Stimulated activated effector memory CD8-positive, alpha-beta T cell treated with anti-CD3 and anti-CD28 coated beads, Interleukin-12 subunit alpha, Interleukin-12 subunit beta, amount 100 ng/mL, for 72 hours (primary cell): ENCODE measurements around the gene STYXL2.
A peak's percentile ranks its signal among the peaks of the same experiment; 100 is the strongest.

ENCODE experiments used
- ATAC-seq: fragments of 150-1000 bp; cut with Tn5 transposase; 2 replicates; pipeline ENCODE4 v1.10.0; 2021
- DNase-seq, 2 donors: peaks; one replicate each; pipeline ENCODE4 v3.0.0; 2021 to 2022; ENCODE audit warnings: low spot score in 2 of 2
- H3K27ac Mint-ChIP-seq: one replicate; pipeline ENCODE4 v1.8.0; 2022; ENCODE audit warnings: mild to moderate bottlenecking, mixed read lengths
- H3K36me3 Mint-ChIP-seq: one replicate; pipeline ENCODE4 v1.8.0; 2022; ENCODE audit warnings: mild to moderate bottlenecking, mixed read lengths
- H3K4me1 Mint-ChIP-seq: one replicate; pipeline ENCODE4 v1.8.0; 2022; ENCODE audit warnings: mixed read lengths
- H3K4me3 Mint-ChIP-seq: one replicate; pipeline ENCODE4 v1.8.0; 2022; ENCODE audit warnings: mild to moderate bottlenecking, mixed read lengths
- H3K9me3 Mint-ChIP-seq: one replicate; pipeline ENCODE4 v1.8.0; 2022; ENCODE audit warnings: mixed read lengths

STYXL2 gene

DNA sequence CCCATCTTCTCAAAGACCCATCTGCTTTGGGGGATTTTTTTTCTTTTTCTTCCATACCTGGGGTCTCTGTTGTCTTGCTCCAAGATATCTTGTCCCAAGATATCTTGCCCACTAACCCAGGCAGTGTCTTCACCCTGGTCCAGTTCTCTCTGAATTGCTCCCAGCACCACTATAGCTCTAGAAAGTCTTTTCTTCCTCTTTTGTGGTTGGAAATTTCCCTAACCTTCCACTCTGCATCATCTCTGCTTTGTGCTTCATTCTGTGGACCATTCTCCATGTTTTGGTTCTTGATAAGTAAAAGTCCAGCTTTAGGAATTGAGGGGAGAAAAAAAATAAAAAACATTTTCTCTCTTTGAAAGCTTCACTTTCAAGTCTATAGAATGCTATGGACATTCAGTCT lies 20.9 kb downstream of the STYXL2 start:
- H3K27ac Mint-ChIP-seq = no peak overlapping the region
- H3K36me3 Mint-ChIP-seq = no peaks in the 10 kb centered on the region
- ATAC-seq (no peak), DNase-seq (no peak)
- no peak overlapping the region for H3K4me3 Mint-ChIP-seq
- peaks cover 8% of the 10 kb centered on the region for H3K9me3 Mint-ChIP-seq
- peaks cover 12% of the 10 kb centered on the region for H3K4me1 Mint-ChIP-seq

DNA sequence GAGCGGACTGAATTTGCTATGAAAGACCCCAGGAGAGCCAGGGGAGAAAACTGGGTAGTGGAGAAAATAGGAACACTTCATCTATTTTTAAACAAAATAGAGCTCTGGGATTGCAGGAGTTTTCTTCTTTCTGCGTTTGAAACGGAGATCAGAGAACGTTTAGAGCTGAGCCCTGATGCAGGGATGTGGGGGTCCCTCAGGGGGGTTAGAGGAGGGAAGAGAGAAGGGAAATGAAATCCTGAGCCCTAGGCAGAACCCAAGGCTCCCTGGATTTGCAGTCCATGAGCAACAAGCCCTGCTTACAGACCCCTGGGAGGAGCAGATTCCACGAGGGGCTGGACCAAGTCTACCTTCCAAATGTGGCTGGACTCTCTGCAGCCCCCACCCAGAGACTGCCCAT lies 21.8 kb downstream of the STYXL2 start:
- no peak for DNase-seq
- ATAC-seq = no peak
- Mint-ChIP-seq H3K4me3 (no peak overlapping the region), H3K9me3 (peaks cover 3% of the 10 kb centered on the region), H3K27ac (no peak overlapping the region), H3K36me3 (no peaks in the 10 kb centered on the region), H3K4me1 (peaks cover 3% of the 10 kb centered on the region)

GRCh38 chr1:167116174-167116573 lies 22.3 kb downstream of the STYXL2 start:
- Mint-ChIP-seq H3K9me3 (no peaks in the 10 kb centered on the region), H3K4me3 (no peak overlapping the region), H3K36me3 (no peaks in the 10 kb centered on the region), H3K27ac (no peak overlapping the region), H3K4me1 (peaks cover 2% of the 10 kb centered on the region)
- DNase-seq (no peak), ATAC-seq (no peak)

DNA sequence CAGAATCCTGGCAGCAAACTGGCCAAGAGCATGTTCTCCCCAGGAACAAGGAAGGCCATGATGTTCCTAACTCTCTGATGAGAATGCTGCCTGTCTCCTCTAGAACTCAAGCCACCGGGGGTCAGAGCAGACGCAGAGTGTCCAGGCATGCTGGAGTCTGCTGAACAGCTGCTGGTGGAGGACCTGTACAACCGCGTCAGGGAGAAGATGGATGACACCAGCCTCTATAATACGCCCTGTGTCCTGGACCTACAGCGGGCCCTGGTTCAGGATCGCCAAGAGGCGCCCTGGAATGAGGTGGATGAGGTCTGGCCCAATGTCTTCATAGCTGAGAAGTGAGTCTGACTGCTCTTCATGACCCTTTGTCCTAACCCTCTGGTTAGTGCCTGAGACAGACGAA lies 23.4 kb downstream of the STYXL2 start:
- Mint-ChIP-seq H3K4me1 (peaks cover 6% of the 10 kb centered on the region), H3K27ac (no peak overlapping the region), H3K4me3 (no peak overlapping the region), H3K36me3 (no peaks in the 10 kb centered on the region), H3K9me3 (no peaks in the 10 kb centered on the region)
- DNase-seq = no peak
- no peak for ATAC-seq

- Mint-ChIP-seq H3K4me1 (peaks cover 6% of the 10 kb centered on the region), H3K36me3 (no peaks in the 10 kb centered on the region)
Measured at GRCh38 chr1:167118188-167118587, 24.3 kb downstream of the STYXL2 start.

DNA sequence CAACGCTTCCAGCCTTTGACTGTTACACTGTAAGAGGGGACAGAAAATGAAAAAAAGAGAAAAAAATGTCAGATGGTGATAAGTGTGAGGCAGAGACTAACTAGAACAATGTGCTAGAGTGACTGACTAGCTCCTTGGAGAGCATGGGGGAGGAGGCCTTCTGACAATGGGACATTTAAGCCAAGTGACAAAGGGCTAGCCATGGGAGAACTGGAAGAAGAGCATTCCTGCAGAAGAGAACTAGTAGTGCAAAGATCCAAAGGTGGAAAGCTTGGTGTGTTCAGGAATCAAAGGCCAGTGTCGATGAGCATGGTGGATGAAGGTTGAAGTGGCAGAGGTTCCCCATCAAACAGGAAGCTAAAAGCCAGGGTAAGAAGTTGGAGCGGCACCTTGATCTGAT lies 25.8 kb downstream of the STYXL2 start:
- Mint-ChIP-seq H3K36me3 (no peaks in the 10 kb centered on the region), H3K4me1 (peaks cover 6% of the 10 kb centered on the region), H3K4me3 (no peak overlapping the region), H3K27ac (no peak overlapping the region), H3K9me3 (no peaks in the 10 kb centered on the region)
- ATAC-seq (no peak), DNase-seq (no peak)

More at GRCh38 chr1:167118188-167118587, 24.3 kb downstream of the STYXL2 start:
- no peak for ATAC-seq
- Mint-ChIP-seq H3K27ac (no peak overlapping the region), H3K4me3 (no peak overlapping the region), H3K9me3 (no peaks in the 10 kb centered on the region)
- DNase-seq = no peak

GRCh38 chr1:167120899-167121298 lies 27.0 kb downstream of the STYXL2 start:
- H3K36me3 Mint-ChIP-seq = no peaks in the 10 kb centered on the region
- no peaks in the 10 kb centered on the region for H3K9me3 Mint-ChIP-seq
- peak overlapping the region; percentile 67 for H3K27ac Mint-ChIP-seq
- ATAC-seq (no peak), DNase-seq (no peak)
- H3K4me1 Mint-ChIP-seq = peaks cover 6% of the 10 kb centered on the region
- H3K4me3 Mint-ChIP-seq = peak overlapping the region; percentile 70

DNA sequence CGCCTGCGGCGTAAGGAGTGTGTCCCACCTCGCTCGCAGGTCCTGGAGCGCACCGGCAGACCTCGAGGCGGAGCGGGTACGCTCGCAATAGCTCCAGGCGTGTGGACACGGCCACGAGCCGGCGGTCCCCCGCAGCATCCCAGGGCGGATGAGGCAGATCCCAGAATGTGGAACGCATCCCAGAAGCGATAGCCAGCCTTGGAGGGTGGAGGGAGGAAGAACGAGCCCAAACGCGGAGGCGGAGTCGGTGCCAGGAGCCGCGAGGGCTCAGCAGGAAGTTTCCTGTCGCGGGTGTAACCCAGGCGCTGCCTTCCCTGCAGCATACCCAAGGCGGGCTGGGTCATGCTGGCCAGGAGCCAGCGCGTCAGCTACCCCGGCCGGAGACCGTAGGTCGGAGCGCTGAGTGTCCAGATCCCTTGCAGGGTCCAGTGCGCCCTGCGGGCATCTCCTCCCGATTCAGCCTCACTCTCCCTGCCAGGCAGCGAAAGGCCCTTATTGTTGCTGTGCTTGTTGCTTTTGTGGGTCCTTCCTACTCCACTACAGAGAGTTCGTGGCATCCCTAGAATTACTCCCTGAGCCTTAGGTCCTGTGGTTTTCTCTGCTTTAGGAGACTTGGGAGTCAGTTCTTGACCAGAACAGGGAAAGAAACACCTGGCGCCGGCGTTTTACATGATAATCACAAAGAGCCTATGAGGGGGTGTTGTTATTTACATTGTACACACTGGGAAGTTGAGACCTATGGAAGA lies 27.7 kb downstream of the STYXL2 start:
- ATAC-seq = peak; percentile 59
- Mint-ChIP-seq H3K4me1 (peaks cover 6% of the 10 kb centered on the region), H3K4me3 (peak overlapping the region; percentile 70), H3K27ac (peak overlapping the region; percentile 67), H3K9me3 (no peaks in the 10 kb centered on the region), H3K36me3 (no peaks in the 10 kb centered on the region)
- no peak for DNase-seq

DNA sequence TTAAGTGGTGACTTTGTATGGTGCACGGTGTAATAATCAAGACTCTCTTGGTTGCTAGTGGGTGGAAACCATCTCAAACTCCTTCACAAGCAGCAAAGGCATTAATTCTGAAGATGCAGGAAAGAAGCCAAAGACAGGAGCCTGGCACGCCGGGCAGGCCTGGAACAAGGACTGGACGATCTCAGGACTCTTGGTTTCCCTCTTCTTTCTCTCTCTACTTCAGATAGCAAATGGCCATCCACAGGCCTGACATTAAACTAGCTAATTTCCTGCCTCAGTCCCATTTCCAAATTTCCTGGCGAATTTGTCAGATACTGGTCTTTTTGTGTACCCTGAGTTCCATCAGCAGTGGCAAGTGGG lies 28.2 kb downstream of the STYXL2 start:
- H3K27ac Mint-ChIP-seq = no peak overlapping the region
- H3K9me3 Mint-ChIP-seq = no peaks in the 10 kb centered on the region
- H3K4me3 Mint-ChIP-seq = peak overlapping the region; percentile 70
- DNase-seq (no peak), ATAC-seq (no peak)
- no peaks in the 10 kb centered on the region for H3K36me3 Mint-ChIP-seq
- H3K4me1 Mint-ChIP-seq = peaks cover 6% of the 10 kb centered on the region

DNA sequence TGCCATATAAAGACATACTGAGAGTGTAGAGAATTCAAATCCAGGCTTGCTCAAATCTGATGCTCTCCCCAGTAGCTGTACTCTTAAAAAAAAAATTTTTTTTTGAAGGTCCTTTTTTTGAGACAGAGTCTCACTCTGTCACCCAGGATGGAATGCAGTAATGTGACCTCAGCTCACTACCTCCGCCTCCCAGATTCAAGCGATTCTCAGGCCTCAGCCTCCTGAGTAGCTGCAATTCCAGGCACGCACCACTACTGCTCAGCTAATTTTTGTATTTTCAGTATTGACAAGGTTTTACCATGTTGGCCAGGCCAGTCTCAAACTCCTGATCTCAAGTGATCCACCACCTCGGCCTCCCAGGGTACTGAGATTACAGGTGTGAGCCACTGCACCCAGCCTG lies 28.7 kb downstream of the STYXL2 start:
- DNase-seq = no peak

DNA sequence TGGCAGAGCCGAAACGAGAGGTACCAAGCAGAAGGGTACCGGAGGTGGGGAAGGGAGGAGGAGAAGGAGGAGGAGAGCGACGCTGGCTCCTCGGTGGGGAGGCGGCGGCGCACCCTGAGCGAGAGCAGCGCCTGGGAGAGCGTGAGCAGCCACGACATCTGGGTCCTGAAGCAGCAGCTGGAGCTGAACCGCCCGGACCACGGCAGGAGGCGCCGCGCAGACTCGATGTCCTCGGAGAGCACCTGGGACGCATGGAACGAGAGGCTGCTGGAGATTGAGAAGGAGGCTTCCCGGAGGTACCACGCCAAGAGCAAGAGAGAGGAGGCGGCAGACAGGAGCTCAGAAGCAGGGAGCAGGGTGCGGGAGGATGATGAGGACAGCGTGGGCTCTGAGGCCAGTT lies 32.4 kb downstream of the STYXL2 start:
- no peak overlapping the region for H3K27ac Mint-ChIP-seq
- H3K9me3 Mint-ChIP-seq = no peaks in the 10 kb centered on the region
- peaks cover 2% of the 10 kb centered on the region for H3K4me1 Mint-ChIP-seq
- H3K36me3 Mint-ChIP-seq = no peaks in the 10 kb centered on the region
- ATAC-seq = no peak
- no peak for DNase-seq
- H3K4me3 Mint-ChIP-seq = no peak overlapping the region

More for the DNA sequence above, 28.7 kb downstream of the STYXL2 start:
- H3K9me3 Mint-ChIP-seq = no peaks in the 10 kb centered on the region
- no peak for ATAC-seq
- no peak overlapping the region for H3K4me3 Mint-ChIP-seq
- H3K27ac Mint-ChIP-seq = no peak overlapping the region
- peaks cover 6% of the 10 kb centered on the region for H3K4me1 Mint-ChIP-seq
- H3K36me3 Mint-ChIP-seq = no peaks in the 10 kb centered on the region

- no peak for ATAC-seq
- no peaks in the 10 kb centered on the region for H3K4me1 Mint-ChIP-seq
Measured at GRCh38 chr1:167126811-167127210, 32.9 kb downstream of the STYXL2 start.

DNA sequence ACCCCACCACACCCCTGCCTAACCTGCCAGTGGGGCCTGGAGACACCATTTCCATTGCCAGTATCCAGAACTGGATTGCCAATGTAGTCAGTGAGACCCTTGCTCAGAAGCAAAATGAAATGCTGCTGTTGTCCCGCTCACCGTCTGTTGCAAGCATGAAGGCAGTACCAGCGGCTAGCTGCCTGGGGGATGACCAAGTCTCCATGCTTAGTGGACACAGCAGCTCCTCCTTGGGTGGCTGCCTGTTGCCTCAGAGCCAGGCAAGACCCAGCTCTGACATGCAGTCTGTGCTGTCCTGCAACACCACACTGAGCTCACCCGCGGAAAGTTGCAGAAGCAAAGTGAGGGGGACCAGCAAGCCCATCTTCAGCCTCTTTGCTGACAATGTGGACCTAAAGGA lies 33.4 kb downstream of the STYXL2 start:
- H3K27ac Mint-ChIP-seq = no peak overlapping the region
- no peaks in the 10 kb centered on the region for H3K4me1 Mint-ChIP-seq
- H3K4me3 Mint-ChIP-seq = no peak overlapping the region
- no peaks in the 10 kb centered on the region for H3K36me3 Mint-ChIP-seq
- ATAC-seq = no peak
- no peak for DNase-seq
- no peaks in the 10 kb centered on the region for H3K9me3 Mint-ChIP-seq

More at GRCh38 chr1:167126811-167127210, 32.9 kb downstream of the STYXL2 start:
- no peaks in the 10 kb centered on the region for H3K36me3 Mint-ChIP-seq
- no peak overlapping the region for H3K27ac Mint-ChIP-seq
- no peak overlapping the region for H3K4me3 Mint-ChIP-seq
- DNase-seq = no peak
- no peaks in the 10 kb centered on the region for H3K9me3 Mint-ChIP-seq

GRCh38 chr1:167127661-167128060 lies 33.8 kb downstream of the STYXL2 start:
- no peaks in the 10 kb centered on the region for H3K36me3 Mint-ChIP-seq
- no peak overlapping the region for H3K4me3 Mint-ChIP-seq
- H3K27ac Mint-ChIP-seq = no peak overlapping the region
- DNase-seq = no peak
- no peak for ATAC-seq
- H3K9me3 Mint-ChIP-seq = no peaks in the 10 kb centered on the region
- H3K4me1 Mint-ChIP-seq = no peaks in the 10 kb centered on the region

- Mint-ChIP-seq H3K4me1 (no peaks in the 10 kb centered on the region), H3K36me3 (no peaks in the 10 kb centered on the region), H3K27ac (no peak overlapping the region), H3K4me3 (no peak overlapping the region), H3K9me3 (no peaks in the 10 kb centered on the region)
- no peak for ATAC-seq
- no peak for DNase-seq
Measured at GRCh38 chr1:167128261-167129227, 34.7 kb downstream of the STYXL2 start.
